HCT116 (cell line): ENCODE data around the gene LCMT1. TPM values are rescaled to one million over a fixed set of nuclear protein-coding genes. Genes with fewer than 3 reads are reported as not detected.

Source experiments
- ATAC-seq: fragments of 200-7000 bp; cut with Tn5 transposase; 2 replicates; pipeline ENCODE4 v1.9.1; 2020; ENCODE audit warnings: mild to moderate bottlenecking, moderate library complexity
- BruUV-seq: library from RNA; stranded (reverse); fragments of 400-500 nt; replicated peaks from 2 replicates; lab custom pipeline; 2021; lab: Mats Ljungman, UMichigan
- CTCF ChIA-PET: fragments of 300-600 bp; sonication (Branson Sonifier 250); formaldehyde crosslinking; loops from one replicate; lab custom pipeline; 2021; ENCODE audit warnings: antibody characterized with exemption; lab: Charles Lee
- POLR2A ChIA-PET: fragments of 300-600, 350-600 bp; sonication (Branson Sonifier 250); formaldehyde crosslinking; loops from one replicate; lab custom pipeline; 2021; ENCODE audit warnings: antibody characterized with exemption; lab: Charles Lee
- RAD21 ChIA-PET, 2 experiments: fragments of 300-600 bp; sonication (Branson Sonifier 250); formaldehyde crosslinking; loops; one replicate each; lab custom pipeline; 2023; ENCODE audit warnings: low total read pairs in 2 of 2; ENCODE audit not compliant: uncharacterized antibody in 2 of 2, unreplicated experiment in 2 of 2, low non-redundant PET in 1 of 2; lab: Charles Lee
- DNase-seq: peaks from one replicate; pipeline ENCODE4 v3.0.0-alpha.2; 2010; ENCODE audit warnings: low read depth, low spot score
- H2AFZ ChIP-seq: fragments of 200-600 bp; shearing (Covaris generic), sonication (generic); 2 replicates; pipeline ENCODE4 v1.6.1; 2017; ENCODE audit warnings: low read depth, mixed run types, mixed read lengths, antibody characterized with exemption, low read length; ENCODE audit not compliant: poor library complexity, severe bottlenecking
- H3K27ac ChIP-seq: 2 replicates; pipeline ENCODE4 v1.5.1; 2012; ENCODE audit warnings: low read depth, low read length
- H3K27me3 ChIP-seq: fragments of 200-600 bp; sonication (generic); 2 replicates; pipeline ENCODE4 v1.6.1; 2016; ENCODE audit warnings: mixed run types, low read length, mixed read lengths; ENCODE audit not compliant: insufficient read depth
- H3K36me3 ChIP-seq, 2 experiments: fragments of 200-500 bp in 1 of 2; fragments of 200-600 bp in 1 of 2; sonication (Bioruptor generic) in 1 of 2; sonication (generic) in 1 of 2; 2 replicates each; pipeline versions ENCODE4 v1.5.1 to v1.6.1; 2014 to 2016; ENCODE audit warnings: low read length in 2 of 2, inconsistent platforms in 1 of 2, mixed read lengths in 1 of 2, mixed run types in 1 of 2; ENCODE audit not compliant: insufficient read depth in 2 of 2, control insufficient read depth in 1 of 2
- H3K4me1 ChIP-seq, 2 experiments: fragments of 200-600 bp in 1 of 2; sonication (generic) in 1 of 2; 2 replicates each; pipeline versions ENCODE4 v1.5.1 to v1.6.1; 2012 to 2017; ENCODE audit warnings: low read length in 2 of 2, inconsistent platforms in 1 of 2, mild to moderate bottlenecking in 1 of 2, mixed read lengths in 1 of 2, mixed run types in 1 of 2, moderate library complexity in 1 of 2; ENCODE audit not compliant: insufficient read depth in 2 of 2, control insufficient read depth in 1 of 2
- H3K4me2 ChIP-seq: fragments of 200-600 bp; sonication (generic); 2 replicates; pipeline ENCODE4 v1.6.1; 2017; ENCODE audit warnings: mixed run types, low read length, mixed read lengths
- H3K4me3 ChIP-seq, 2 experiments: fragments of 200-600 bp in 1 of 2; sonication (generic) in 1 of 2; replicated peaks in 1 of 2; 2 replicates each; pipeline ENCODE4 v1.5.1; 2011 to 2016; ENCODE audit warnings: low read length in 2 of 2, control low read depth in 1 of 2, low read depth in 1 of 2, mild to moderate bottlenecking in 1 of 2, mixed read lengths in 1 of 2, mixed run types in 1 of 2
- H3K79me2 ChIP-seq: fragments of 200-600 bp; sonication (generic); 2 replicates; pipeline ENCODE4 v1.6.1; 2017; ENCODE audit warnings: mild to moderate bottlenecking, mixed run types, low read length, moderate library complexity, mixed read lengths; ENCODE audit not compliant: insufficient read depth
- H3K9ac ChIP-seq: fragments of 200-600 bp; sonication (generic); 2 replicates; pipeline ENCODE4 v1.6.1; 2016; ENCODE audit warnings: low read length, mixed read lengths
- H3K9me2 ChIP-seq: fragments of 200-600 bp; sonication (generic), shearing (Covaris generic); 2 replicates; pipeline ENCODE4 v1.6.1; 2017; ENCODE audit warnings: mixed run types, mild to moderate bottlenecking, moderate library complexity; ENCODE audit not compliant: insufficient read depth
- H3K9me3 ChIP-seq, 2 experiments: fragments of 200-500 bp in 1 of 2; fragments of 200-600 bp in 1 of 2; sonication (Bioruptor generic) in 1 of 2; sonication (generic) in 1 of 2; 2 replicates each; pipeline ENCODE4 v1.6.1; 2014 to 2017; ENCODE audit warnings: low read length in 2 of 2, mixed read lengths in 2 of 2, inconsistent platforms in 1 of 2, low read depth in 1 of 2, mild to moderate bottlenecking in 1 of 2, mixed run types in 1 of 2, moderate library complexity in 1 of 2; ENCODE audit not compliant: control insufficient read depth in 1 of 2, insufficient read depth in 1 of 2
- H4K20me1 ChIP-seq: fragments of 200-600 bp; sonication (generic), shearing (Covaris generic); 2 replicates; pipeline ENCODE4 v1.6.1; 2017; ENCODE audit warnings: mixed run types, mild to moderate bottlenecking, moderate library complexity; ENCODE audit not compliant: insufficient read depth
- CBX3 ChIP-seq: IDR thresholded peaks from 2 replicates; pipeline ENCODE4 v1.6.1; 2012; ENCODE audit warnings: low read depth
- CEBPB ChIP-seq: IDR thresholded peaks from 2 replicates; pipeline ENCODE4 v1.6.1; 2012; ENCODE audit warnings: low read depth
- CTCF ChIP-seq, 3 experiments: fragments of 200-600 bp in 1 of 3; sonication (generic) in 1 of 3; IDR thresholded peaks in 2 of 3; conservative IDR thresholded peaks in 1 of 3; 2 replicates each; pipeline ENCODE4 v1.5.1; 2012 to 2017; ENCODE audit warnings: low read depth in 2 of 3, low read length in 2 of 3, antibody characterized with exemption in 1 of 3, borderline replicate concordance in 1 of 3, control low read depth in 1 of 3, mild to moderate bottlenecking in 1 of 3, mixed read lengths in 1 of 3, mixed run types in 1 of 3, moderate library complexity in 1 of 3; ENCODE audit not compliant: insufficient read depth in 1 of 3
- EZH2phosphoT487 ChIP-seq: fragments of 200-600 bp; IDR thresholded peaks from 2 replicates; pipeline ENCODE4 v1.6.1; 2018; ENCODE audit warnings: antibody characterized with exemption, borderline replicate concordance
- FOSL1 ChIP-seq: IDR thresholded peaks from 2 replicates; pipeline ENCODE4 v1.6.1; 2012; ENCODE audit warnings: low read depth
- MAX ChIP-seq: IDR thresholded peaks from 2 replicates; pipeline ENCODE4 v1.6.1; 2012
- POLR2AphosphoS5 ChIP-seq: IDR thresholded peaks from 2 replicates; pipeline ENCODE4 v1.6.1; 2011; ENCODE audit warnings: mild to moderate bottlenecking, low read depth, low read length, moderate library complexity
- RAD21 ChIP-seq: IDR thresholded peaks from 2 replicates; pipeline ENCODE4 v1.6.1; 2012; ENCODE audit warnings: low read depth, mild to moderate bottlenecking
- SRF ChIP-seq: IDR thresholded peaks from 2 replicates; pipeline ENCODE4 v1.6.1; 2012; ENCODE audit warnings: low read depth
- TCF7L2 ChIP-seq: IDR thresholded peaks from 2 replicates; pipeline ENCODE4 v1.7.0; 2011; ENCODE audit warnings: borderline replicate concordance, inconsistent platforms; ENCODE audit not compliant: insufficient read depth, insufficient read length; ENCODE audit errors: extremely low read depth
- ZBTB33 ChIP-seq: IDR thresholded peaks from 2 replicates; pipeline ENCODE4 v1.6.1; 2011; ENCODE audit warnings: mild to moderate bottlenecking, low read length, moderate library complexity; ENCODE audit not compliant: insufficient replicate concordance; ENCODE audit errors: extremely low read depth
- ZFX ChIP-seq: fragments of 450-650 bp; IDR thresholded peaks from 2 replicates; pipeline ENCODE4 v1.6.1; 2017
- intact Hi-C: fragments of 100-400 bp; cut with micrococcal nuclease; formaldehyde crosslinking; loops from 2 replicates; pipeline ENCODE4 v1.10.0; 2022
- total RNA-seq: library from RNA; stranded (reverse); gene quantifications from one replicate; pipeline ENCODE4 v1.2.1, GENCODE V29; 2021; ENCODE audit not compliant: unreplicated experiment
- TF ChIP-seq, protein P1 (sequence below): IDR thresholded peaks from 2 replicates; pipeline ENCODE4 v1.6.1; 2012; ENCODE audit warnings: low read depth

The LCMT1 gene
- total RNA-seq, 1 experiment from 2014 or later, result 52.4 TPM

DNA sequence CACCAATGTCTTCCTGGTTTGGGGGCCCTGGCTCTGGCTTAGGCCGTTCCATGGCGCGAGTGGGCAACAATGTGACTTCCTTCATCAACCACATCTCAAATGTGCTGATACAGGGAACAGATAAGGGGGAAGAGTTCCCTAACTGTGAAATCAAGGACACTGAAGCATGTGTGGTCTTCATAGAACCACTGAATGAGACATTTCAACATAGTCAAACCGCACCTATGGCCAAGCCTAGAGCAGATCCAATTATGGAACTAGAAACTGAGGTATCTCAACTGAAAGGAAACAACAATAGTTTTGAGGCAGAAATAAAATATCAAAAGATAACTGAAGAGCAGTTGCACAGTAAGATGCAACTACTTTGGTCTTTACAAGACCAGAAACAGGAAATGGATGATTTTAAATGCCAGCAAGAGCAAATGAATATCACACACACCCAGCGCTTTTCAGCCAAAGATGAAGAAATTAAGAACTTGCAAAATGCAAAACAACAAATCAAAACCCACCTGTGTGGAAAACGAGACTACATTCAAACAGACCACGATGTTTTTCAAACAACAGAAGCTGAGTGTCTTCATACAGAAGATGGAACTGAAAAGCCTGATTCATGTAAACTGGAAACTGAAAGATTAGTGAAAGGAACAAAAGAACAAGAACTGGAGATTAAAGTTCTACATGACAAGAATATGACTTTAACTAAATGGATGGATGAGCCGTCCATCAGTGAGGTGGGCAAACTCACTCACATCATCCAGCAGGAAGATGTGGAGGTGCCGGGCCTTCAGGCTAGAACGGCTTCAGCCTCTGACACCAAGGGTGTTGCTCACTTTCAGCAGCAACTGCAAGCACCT, 18.1 kb upstream of the LCMT1 start:
- no TSS peak for BruUV-seq
- no peaks in the 10 kb centered on the region for H4K20me1 ChIP-seq
- ChIA-PET CTCF (no interaction called here), POLR2A (no interaction called here), RAD21 (no interaction called here)
- intact Hi-C loops, result no loop called here
- H3K9me3 ChIP-seq, result no peaks in the 10 kb centered on the region
- no peaks in the 10 kb centered on the region for H3K4me1 ChIP-seq
- H3K36me3 ChIP-seq, result no peaks in the 10 kb centered on the region
- no peak overlapping the region for H3K27ac ChIP-seq
- peaks cover 5% of the 10 kb centered on the region; the same call in 1 of the 2 replicates for H3K27me3 ChIP-seq
- no peaks in the 10 kb centered on the region for H3K79me2 ChIP-seq
- no peak overlapping the region for H3K4me3 ChIP-seq
- DNase-seq (no peak), ATAC-seq (no peak)
- no peaks in the 10 kb centered on the region for H3K9me2 ChIP-seq
- H3K9ac ChIP-seq, result no peak overlapping the region
- H3K4me2 ChIP-seq, result no peak overlapping the region
- no peak overlapping the region for H2AFZ ChIP-seq
- TF ChIP-seq TCF7L2, result no peak
- TF ChIP-seq EZH2phosphoT487, result no peak
- no peak for TF ChIP-seq MAX
- no peak for TF ChIP-seq SRF
- TF ChIP-seq RAD21, result no peak
- no peak for TF ChIP-seq ZBTB33
- TF ChIP-seq CTCF (IDR thresholded peaks at IDR 0.05 in 2 of 3, conservative IDR thresholded peaks at IDR 0.05 in 1 of 3; ENCODE audit: borderline replicate concordance in 1 of 3, insufficient read depth in 1 of 3, low read depth in 2 of 3, low read length in 2 of 3), result no peak
- no peak for TF ChIP-seq ZFX
- no peak for TF ChIP-seq FOSL1
- TF ChIP-seq, protein P1, sequence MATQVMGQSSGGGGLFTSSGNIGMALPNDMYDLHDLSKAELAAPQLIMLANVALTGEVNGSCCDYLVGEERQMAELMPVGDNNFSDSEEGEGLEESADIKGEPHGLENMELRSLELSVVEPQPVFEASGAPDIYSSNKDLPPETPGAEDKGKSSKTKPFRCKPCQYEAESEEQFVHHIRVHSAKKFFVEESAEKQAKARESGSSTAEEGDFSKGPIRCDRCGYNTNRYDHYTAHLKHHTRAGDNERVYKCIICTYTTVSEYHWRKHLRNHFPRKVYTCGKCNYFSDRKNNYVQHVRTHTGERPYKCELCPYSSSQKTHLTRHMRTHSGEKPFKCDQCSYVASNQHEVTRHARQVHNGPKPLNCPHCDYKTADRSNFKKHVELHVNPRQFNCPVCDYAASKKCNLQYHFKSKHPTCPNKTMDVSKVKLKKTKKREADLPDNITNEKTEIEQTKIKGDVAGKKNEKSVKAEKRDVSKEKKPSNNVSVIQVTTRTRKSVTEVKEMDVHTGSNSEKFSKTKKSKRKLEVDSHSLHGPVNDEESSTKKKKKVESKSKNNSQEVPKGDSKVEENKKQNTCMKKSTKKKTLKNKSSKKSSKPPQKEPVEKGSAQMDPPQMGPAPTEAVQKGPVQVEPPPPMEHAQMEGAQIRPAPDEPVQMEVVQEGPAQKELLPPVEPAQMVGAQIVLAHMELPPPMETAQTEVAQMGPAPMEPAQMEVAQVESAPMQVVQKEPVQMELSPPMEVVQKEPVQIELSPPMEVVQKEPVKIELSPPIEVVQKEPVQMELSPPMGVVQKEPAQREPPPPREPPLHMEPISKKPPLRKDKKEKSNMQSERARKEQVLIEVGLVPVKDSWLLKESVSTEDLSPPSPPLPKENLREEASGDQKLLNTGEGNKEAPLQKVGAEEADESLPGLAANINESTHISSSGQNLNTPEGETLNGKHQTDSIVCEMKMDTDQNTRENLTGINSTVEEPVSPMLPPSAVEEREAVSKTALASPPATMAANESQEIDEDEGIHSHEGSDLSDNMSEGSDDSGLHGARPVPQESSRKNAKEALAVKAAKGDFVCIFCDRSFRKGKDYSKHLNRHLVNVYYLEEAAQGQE, result no peak
- no peak for TF ChIP-seq POLR2AphosphoS5
- no peak for TF ChIP-seq CBX3
- no peak for TF ChIP-seq CEBPB
